NCI-H526 treated with DMSO at 0.1 percent for 48 hours (cell line): Measurements from ENCODE around the gene TTC23.

Experiments used
- DNase-seq: peaks from one replicate; lab custom pipeline; 2025; lab: John Stamatoyannopoulos, UW

Gene TTC23

DNA sequence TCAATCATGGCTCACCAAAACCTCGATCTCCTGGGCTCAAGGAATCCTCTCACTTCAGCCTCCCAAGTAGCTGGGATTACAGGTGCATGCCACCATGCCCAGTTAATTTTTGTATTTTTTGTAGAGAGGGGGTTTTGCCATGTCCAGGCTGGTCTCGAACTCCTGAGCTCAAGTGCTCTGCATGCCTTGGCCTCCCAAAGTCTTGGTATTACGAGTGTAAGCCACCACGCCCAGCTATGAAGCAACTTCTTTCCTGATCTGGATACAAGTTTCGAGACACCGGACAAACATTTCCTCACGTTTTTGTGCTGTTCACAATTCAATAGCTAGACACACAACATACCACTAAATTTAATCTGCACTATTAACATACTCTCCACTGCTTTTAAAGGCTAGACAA, 147.9 kb downstream of the TTC23 start:
- DNase-seq, result no peak

DNA sequence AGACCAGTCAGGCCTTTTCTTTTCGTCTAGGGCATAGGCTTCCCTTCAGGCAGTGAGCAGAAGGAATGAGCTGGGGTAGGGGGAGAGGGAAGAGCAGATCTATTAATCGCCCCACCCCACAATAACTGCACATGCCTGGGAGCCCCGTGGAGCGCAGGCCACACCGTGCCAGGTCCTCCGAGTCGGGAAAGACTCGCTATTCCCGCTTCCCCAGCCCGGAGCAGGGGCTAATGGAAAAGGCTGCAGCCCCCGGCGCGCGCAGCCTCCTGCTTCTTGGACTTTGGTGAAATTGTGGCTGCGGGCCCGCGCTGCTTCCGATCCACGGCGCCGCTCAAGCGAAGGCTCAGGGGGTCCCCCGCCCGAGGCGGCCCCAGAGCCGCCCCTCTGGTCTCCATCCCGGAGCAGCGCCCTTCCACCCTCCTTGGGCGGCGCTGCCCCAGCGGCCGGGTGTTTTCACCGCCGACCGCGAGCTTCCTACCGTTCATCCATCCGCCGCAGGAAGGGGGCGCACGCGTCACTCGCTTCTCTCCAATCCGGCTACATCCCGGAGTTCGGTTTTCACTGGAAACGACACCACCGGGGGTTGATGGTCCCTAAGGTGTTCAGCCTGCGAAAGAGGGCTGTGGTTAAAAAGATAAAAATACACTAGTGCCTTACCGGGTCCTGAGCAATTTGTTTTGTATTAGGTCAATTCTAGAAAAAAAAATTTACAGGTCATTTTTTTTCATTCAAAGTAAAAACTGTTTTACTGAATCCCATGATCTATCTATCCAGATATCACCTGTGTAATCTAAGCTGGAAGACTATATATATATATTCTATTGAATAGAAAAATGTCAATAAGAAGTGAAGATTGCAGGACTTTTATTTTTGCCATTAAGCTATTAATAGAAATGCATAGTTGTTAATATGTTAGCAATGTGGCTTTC, 148.9 kb downstream of the TTC23 start:
- DNase-seq, result peak; percentile 55

DNA sequence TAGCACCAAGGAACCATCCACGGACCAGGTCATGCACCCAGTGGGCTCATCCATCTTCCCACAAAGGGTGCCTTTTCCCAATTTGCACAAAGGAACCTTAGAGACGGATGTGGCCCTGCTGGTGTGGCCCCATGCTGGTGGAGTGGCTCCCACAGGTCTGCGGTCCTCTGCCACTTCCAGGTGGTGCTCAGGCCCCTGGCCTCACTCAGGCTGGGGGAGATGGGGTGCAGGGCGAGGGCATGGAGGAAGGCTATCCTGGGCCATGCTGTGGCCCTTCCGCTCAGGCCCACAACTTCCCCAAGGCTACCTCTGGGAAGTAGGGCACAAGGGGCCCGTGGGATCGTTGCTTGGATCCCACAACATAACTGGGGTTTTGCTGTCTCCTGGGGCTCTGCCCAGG, 149.7 kb downstream of the TTC23 start:
- DNase-seq, result no peak

DNA sequence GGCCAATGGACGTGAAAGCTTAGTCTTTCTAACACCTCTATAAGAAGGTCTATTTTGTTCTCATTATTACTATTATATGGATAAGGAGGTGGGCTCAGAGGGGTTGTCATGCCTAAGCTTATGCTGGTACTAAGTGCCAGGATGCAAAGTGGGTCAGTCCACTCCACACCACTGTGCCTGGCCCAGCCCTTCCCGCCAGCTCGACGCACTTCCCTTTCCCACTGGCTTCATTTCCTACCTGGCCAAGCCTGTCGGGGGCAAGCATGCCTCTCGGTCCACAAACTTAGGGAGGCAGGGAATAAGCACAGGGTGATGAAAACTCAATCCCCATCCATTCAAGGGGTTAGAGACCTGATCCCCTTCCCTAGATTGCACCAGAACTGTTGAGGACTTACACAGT, 150.4 kb downstream of the TTC23 start:
- DNase-seq, result no peak

DNA sequence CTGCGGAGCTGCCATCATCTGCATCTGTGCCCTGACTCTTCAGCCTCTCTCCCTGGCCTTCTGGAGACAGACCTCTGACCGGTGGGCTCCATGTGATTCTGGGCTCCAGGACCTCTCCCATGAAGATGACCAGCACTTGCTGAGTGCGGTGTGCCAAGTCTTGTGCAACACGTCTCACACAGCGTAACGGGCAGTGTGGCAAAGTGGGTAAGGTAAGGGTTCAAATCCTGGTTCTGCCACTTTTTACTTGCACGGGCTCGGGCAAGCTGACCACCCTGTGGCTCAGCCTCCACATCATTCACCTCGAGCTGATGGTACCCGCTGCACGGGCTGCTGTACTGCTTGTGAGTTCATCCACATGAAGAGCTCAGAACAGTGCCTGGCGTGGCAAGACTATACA, 151.0 kb downstream of the TTC23 start:
- no peak for DNase-seq

DNA sequence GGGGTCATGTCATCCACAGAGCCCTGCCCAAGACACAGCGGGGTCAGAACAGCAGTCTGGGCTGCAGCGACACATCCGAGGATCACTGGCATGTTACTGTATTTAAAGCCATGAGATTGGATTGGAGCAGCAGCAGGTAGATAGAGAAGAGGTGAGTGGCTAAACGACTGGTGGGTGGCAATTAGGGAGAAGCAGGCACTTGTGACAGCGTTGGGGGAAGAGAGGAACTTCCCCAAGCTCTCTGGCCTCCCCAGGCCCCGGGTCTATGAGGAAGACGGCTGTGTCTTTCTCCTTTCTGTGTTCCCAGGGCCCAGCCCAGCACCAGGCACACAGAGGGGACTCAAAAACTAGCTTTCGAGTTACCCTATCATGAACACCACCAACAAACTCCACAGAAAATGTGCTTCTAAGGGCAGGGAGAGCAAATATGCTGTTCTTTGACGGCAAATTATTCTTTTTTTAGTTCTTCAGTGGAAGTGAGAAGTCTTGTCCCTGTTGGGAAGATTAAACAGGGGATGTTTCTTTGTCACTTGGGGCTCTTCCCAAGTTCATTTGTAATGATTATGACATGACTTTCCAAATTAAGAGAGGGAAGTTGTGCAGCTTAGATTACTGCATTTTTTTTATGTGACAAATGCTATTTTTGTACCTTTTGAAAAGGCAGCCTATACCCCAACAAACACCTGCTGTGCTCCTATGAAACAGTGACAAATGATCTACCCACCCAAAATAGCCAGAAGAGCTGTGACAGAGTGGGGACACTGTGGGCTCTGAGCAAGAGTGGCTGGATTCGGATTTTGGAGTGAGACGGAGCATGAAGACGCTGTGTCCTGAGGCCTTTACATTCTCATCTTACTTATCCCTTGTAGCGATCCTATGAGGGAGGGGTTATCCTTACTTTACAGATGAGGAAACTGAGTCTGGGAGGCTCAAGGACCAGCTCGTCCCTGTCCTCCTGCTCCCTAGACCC, 151.7 kb downstream of the TTC23 start:
- DNase-seq, result no peak

DNA sequence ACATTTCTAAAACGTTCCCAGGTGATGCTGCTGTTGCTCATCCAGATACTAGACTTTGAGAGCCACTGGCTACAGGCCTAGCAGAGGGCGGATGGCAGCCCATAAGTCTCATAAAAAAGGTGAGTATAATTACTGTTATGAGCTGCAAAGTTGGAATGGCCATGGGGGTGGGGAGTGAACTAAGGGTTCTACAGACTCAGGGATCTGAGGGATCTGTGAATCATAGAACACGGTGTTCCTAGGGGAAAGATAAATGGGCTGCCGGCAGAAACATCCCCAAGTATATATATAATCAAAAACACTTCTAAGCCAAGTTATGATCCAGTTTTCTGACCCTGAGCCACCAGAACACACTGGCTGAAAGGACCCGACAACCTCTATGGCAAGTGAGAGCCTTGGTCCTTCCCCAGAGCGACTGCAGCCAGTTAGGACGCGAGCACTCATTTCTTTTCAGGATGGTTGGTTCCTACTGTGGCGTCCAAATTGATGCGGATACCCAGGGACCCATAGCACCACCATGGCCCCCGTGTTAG, 152.4 kb downstream of the TTC23 start:
- no peak for DNase-seq

DNA sequence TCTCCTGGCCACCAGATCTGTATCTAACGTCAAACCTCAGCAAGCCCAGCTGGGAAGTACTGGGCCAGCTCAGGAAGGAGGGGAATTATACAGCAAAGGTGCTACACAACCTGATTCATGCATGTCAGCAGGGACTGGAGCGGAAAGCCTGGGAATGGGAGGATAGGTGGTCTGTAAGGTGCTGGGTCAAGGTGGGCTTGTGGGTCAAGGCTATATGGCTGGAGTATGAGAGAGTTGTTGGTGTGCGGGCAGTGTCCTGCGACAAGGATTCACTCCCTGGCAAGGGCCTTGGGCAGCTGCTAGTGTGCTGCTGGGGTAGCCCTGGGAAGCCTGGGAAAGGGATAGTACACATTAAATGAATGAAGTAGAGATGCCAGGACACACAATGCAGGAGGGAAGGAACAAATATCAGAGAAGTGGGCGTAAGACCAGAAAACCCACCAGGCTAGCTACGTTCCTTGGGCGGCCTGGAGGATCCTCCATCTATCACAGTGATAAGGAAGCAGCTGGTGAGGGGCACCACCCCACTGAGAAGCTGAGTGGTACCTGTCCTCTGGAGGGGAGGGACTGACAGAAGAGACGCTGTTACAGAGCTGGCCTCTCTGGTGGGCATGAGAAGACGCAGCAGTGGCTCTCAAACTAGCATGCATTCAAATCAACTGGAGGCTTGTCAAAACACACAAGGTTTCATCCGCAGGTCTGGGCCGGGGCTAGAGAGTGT, 153.0 kb downstream of the TTC23 start:
- DNase-seq, result no peak

DNA sequence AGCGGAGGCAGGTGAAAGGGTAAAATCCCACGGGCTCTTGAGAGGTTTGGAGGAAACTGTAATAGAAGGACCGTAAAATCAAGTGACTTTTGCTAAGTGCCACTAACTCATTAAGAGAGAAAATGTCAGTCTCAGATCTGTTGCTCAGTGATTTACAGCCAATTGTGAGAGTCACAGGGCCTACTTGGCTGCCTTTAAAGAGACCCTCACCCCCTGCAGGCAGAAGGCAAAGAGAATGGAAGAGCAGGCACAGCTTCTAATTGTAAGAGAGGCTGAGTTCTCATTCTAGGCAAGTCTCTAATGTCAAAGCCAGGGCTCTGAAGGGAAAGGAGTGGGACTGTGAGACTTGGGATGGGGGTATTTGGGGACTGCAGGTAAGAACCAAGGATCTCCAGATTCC, 153.8 kb downstream of the TTC23 start:
- DNase-seq, result no peak

DNA sequence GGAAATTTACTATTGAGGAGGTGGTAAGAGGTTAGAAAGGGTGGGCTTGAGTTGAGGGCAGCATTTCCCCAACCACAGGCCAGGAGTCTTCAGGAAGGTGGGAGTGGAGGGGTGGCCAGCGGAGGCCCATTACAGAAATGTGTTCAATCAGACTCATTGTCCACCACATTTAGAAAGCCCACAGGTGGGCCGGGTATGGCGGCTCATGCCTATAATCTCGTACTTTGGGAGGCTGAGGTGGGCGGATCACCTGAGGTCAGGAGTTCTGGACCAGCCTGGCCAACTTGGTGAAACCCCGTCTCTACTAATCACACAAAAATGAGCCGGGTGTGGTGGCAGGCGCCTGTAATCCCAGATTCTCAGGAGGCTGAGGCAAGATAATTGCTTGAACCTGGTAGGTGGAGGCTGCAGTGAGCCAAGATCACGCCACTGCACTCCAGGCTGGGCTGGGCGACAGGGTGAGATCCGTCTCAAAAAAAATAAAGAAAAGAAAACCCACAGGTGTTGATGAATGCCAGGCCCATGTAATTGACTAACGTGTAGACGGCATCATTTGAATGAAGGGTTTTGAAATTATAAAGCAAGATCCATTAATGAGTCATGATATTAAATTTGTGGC, 156.7 kb downstream of the TTC23 start:
- no peak for DNase-seq

DNA sequence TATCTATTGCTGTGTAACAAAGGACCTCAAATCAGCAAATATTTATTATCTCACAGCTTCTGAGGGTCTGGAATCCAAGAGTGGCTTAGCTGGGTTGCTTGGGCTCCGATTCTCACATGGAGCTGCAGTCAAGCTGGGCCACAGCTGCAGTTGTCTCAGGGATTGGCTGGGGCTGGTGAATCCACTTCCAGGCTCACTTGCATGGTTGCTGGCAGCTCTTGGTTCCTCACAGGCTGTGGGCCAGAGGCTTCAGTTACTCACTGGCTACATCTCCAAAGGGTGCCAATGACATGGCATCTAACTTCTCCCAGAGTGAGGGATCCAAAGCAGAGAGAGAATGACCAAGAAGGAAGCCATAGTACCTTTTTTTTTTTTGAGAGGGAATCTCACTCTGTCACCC, 158.4 kb downstream of the TTC23 start:
- DNase-seq, result no peak

DNA sequence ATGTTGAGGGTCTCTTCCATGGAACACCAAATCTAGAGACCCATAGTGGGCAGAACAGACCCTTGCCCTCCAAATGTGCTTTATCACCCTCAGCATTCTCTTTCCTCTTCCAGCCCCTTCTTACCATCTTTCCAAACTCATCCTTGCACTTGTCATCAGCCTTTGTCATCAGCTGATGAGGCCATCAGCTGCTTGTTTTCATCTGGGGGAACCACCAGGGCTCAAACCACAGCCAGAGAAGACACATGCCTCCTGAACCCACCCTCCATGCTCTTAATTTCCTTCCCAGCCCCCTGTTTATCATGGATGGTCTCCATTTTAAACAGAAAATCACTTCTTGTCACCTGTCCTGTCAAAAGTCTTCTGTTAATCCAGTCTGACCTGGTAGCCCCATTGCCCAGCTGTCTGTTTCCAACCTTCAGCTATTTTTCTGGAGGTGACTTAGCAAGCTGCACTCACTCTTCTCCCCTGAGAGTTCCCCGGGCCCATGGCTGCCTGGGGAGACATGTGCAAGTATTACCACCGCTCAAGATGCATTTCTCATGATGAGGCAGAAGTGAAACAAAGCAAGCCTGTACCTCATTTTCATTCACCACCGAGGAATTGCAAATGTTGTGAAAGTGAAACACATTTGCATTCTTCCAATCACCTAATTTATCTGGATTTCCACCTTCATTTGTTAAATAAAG, 159.2 kb downstream of the TTC23 start:
- no peak for DNase-seq

DNA sequence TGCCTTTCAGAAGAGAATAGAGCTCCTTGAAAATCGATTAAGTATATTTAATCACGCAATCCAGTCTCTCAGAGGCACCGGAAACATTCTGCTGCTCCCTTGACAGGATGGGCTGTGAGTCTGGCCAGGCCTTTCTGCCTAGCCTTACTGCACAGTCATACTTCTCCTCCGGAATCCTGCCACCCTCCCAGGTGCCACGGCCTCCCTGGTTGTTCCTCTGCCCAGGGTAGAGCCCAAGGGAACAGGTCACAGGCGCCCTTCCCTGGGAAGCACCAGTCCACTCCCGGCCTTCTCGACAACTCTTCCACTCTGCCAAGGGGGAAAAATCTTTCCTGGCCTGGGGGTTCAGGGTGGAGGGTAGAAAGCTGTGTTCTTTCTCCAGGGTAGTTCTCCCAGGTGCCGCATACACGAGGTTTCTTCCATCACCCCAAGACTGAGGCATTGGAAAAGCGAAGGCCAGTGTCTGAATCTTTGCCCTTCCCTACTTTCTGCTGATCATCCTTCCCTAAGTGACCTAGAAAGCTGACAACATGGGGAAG, 161.9 kb downstream of the TTC23 start:
- no peak for DNase-seq

DNA sequence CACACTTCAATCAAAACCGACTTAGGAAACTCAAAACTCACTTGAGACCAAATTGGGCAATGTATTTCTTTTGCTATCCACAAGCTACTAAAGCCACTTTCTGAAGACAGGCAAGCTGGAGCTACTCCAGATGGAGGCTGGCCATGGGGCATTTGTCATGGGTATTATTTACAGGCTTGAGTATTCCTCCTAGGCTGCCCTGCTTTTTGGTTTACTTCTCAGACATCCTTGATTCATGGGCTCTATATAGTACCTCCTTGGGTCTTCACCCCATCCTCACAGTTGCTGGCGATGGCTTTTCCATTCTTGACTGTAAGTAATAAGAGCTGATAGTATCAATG, 163.1 kb downstream of the TTC23 start:
- no peak for DNase-seq
